Measurements from ENCODE around the gene COPZ1.

- TF ChIP-seq, protein P1, sequence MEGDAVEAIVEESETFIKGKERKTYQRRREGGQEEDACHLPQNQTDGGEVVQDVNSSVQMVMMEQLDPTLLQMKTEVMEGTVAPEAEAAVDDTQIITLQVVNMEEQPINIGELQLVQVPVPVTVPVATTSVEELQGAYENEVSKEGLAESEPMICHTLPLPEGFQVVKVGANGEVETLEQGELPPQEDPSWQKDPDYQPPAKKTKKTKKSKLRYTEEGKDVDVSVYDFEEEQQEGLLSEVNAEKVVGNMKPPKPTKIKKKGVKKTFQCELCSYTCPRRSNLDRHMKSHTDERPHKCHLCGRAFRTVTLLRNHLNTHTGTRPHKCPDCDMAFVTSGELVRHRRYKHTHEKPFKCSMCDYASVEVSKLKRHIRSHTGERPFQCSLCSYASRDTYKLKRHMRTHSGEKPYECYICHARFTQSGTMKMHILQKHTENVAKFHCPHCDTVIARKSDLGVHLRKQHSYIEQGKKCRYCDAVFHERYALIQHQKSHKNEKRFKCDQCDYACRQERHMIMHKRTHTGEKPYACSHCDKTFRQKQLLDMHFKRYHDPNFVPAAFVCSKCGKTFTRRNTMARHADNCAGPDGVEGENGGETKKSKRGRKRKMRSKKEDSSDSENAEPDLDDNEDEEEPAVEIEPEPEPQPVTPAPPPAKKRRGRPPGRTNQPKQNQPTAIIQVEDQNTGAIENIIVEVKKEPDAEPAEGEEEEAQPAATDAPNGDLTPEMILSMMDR (IDR thresholded peaks at IDR 0.05 in 8 of 11, conservative IDR thresholded peaks at IDR 0.05 in 3 of 11) = no peak
- no peak for TF ChIP-seq POLR2A (IDR thresholded peaks at IDR 0.05)
These were observed 64.2 kb downstream of the COPZ1 start for GRCh38 chr12:54389134-54389508.
